Cardiac muscle cell (in vitro differentiated cells and primary cell): Measurements from ENCODE around the gene ZDHHC5. TPM values are rescaled to one million over a fixed set of nuclear protein-coding genes. Genes with fewer than 3 reads are reported as not detected.
"Not testable (repeated sequence)": the region's sequence is repeated elsewhere in the genome, so short reads cannot be mapped to it uniquely, and the experiment has no call there.

Source experiments
- DNase-seq, 2 donors: peaks; one replicate each; pipeline versions ENCODE4 v3.0.0 to v3.0.0-alpha.2; 2010 to 2017; ENCODE audit warnings: low read depth in 1 of 2, low spot score in 1 of 2
- H3K27ac ChIP-seq: fragments of 200-600 bp; sonication (generic); 2 replicates; pipeline ENCODE4 v1.5.1; 2016
- H3K27me3 ChIP-seq: fragments of 200-600 bp; sonication (generic); 2 replicates; pipeline ENCODE4 v1.6.0; 2016; ENCODE audit warnings: control low read depth
- H3K36me3 ChIP-seq: fragments of 200-600 bp; sonication (generic); 2 replicates; pipeline ENCODE4 v1.5.1; 2016; ENCODE audit warnings: control low read depth
- H3K4me1 ChIP-seq: fragments of 200-600 bp; sonication (generic); 2 replicates; pipeline ENCODE4 v1.8.1; 2017; ENCODE audit warnings: low read depth, mild to moderate bottlenecking, mixed run types
- H3K4me3 ChIP-seq: fragments of 200-600 bp; sonication (generic); 2 replicates; pipeline ENCODE4 v1.5.1; 2016; ENCODE audit warnings: mild to moderate bottlenecking
- H3K9me3 ChIP-seq: fragments of 200-600 bp; sonication (generic); 2 replicates; pipeline ENCODE4 v1.5.1; 2017; ENCODE audit warnings: low read depth, mild to moderate bottlenecking, control low read depth
- polyA plus RNA-seq: library from polyadenylated mRNA; unstranded; fragments of >200 nt; fragmentation: Nextera tagmentation; extraction: Ambion mirVana; gene quantifications from 2 replicates; pipeline ENCODE4 v1.2.1, GENCODE V29; 2016
- total RNA-seq: library from RNA; depleted of rRNA; stranded (reverse); fragments of >200 nt; gene quantifications from 2 replicates; pipeline ENCODE4 v1.2.3, GENCODE V29; 2016
- TF ChIP-seq, protein P1 (sequence below): IDR thresholded peaks from 2 replicates; pipeline ENCODE4 v1.5.1; 2012; ENCODE audit warnings: low read depth, mild to moderate bottlenecking, low read length

ZDHHC5 gene
- total and polyA plus RNA-seq, 2 experiments from 2014 or later: 24.9 to 30.9 TPM

DNA sequence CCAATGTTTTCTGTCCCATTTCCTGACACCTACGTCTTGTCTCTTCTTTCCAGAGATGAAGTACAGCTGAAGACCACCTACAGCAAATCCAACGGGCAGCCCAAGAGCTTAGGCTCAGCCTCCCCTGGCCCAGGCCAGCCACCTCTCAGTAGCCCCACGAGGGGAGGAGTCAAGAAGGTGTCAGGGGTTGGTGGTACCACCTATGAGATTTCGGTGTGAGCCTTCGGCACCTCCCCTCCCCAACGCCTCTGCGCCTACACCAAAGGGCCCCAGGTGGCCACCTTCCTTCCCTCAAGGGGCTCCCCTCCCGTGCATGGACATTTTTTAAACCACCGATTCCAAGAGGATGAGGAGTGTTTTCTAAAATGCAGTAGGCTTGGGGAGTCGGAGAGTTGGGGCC, 31.9 kb downstream of the ZDHHC5 start:
- Histone ChIP-seq H3K4me3 (no peak overlapping the region), H3K36me3 (peaks cover 56% of the 10 kb centered on the region), H3K4me1 (no peaks in the 10 kb centered on the region), H3K27me3 (no peaks in the 10 kb centered on the region), H3K27ac (no peak overlapping the region), H3K9me3 (no peaks in the 10 kb centered on the region)
- TF ChIP-seq, protein P1, sequence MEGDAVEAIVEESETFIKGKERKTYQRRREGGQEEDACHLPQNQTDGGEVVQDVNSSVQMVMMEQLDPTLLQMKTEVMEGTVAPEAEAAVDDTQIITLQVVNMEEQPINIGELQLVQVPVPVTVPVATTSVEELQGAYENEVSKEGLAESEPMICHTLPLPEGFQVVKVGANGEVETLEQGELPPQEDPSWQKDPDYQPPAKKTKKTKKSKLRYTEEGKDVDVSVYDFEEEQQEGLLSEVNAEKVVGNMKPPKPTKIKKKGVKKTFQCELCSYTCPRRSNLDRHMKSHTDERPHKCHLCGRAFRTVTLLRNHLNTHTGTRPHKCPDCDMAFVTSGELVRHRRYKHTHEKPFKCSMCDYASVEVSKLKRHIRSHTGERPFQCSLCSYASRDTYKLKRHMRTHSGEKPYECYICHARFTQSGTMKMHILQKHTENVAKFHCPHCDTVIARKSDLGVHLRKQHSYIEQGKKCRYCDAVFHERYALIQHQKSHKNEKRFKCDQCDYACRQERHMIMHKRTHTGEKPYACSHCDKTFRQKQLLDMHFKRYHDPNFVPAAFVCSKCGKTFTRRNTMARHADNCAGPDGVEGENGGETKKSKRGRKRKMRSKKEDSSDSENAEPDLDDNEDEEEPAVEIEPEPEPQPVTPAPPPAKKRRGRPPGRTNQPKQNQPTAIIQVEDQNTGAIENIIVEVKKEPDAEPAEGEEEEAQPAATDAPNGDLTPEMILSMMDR: no peak
- no peak for DNase-seq

DNA sequence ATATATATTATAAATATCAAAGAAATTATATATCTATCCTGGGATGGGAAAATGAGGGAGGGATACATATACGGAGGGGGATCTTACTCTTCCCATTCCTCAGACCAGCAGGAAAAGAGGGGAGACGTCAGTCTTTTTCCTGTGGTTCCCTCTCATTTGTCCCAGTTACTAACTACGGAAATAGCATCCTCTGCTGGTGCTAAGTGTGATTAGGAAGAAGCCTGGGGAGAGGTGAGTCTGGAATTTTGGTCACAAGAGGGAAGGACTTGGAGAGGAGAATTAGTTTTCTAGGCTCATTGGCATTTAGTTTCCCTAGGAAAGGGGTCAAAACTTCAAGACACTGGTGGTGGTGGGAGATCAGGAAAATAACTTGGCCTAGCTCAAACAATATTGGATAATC, 32.5 kb downstream of the ZDHHC5 start:
- Histone ChIP-seq H3K4me1 (no peaks in the 10 kb centered on the region), H3K9me3 (no peaks in the 10 kb centered on the region), H3K27me3 (no peaks in the 10 kb centered on the region), H3K36me3 (peaks cover 52% of the 10 kb centered on the region), H3K27ac (no peak overlapping the region), H3K4me3 (no peak overlapping the region)
- DNase-seq: no peak
- TF ChIP-seq, protein P1: no peak

DNA sequence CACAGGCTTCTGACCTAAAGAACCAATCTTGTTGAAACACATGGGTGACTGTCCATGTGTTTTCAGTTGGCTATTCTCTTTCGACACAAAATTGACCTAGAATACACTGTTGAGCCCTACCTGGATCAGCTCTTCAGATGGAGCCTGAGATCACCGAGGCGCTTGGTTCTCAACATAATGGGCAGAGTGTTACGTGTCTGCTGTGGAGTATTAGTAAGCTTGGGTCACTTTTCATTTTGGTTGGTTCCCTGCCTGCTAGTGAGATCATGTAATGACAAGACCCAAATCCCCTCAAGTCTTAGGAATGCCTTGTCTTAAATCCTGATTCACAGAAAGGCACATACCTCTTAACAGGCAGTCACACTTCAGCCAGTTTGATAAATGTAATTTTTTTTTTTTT, 35.4 kb downstream of the ZDHHC5 start:
- no peak for DNase-seq
- no peaks in the 10 kb centered on the region for H3K9me3 ChIP-seq
- peak overlapping the region; percentile 34 for H3K27ac ChIP-seq
- TF ChIP-seq, protein P1: no peak
- H3K4me3 ChIP-seq: no peak overlapping the region
- H3K36me3 ChIP-seq: peaks cover 36% of the 10 kb centered on the region
- H3K4me1 ChIP-seq: no peaks in the 10 kb centered on the region
- no peaks in the 10 kb centered on the region for H3K27me3 ChIP-seq

DNA sequence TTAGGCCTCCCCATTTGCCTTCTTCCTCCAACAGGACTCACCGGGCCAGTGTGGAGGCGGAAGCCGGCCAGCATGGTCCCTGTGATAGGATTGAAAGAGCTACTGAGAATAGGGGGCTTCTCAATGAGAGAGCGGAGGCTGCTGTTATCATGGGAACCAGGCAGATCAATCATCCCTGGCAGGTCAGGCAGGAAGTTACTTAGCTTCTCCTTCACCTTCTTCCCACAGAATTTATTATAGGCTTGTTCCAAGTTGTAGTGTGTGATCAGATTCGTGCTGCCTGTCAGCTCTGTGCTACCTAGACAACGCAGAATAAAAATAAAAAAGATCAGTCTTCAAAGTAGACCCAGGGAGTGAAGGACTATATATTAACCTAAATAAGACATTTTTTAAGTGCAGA, 37.0 kb downstream of the ZDHHC5 start:
- Histone ChIP-seq H3K4me3 (no peak overlapping the region), H3K4me1 (no peaks in the 10 kb centered on the region), H3K27ac (no peak overlapping the region), H3K36me3 (peaks cover 21% of the 10 kb centered on the region), H3K27me3 (no peaks in the 10 kb centered on the region), H3K9me3 (no peaks in the 10 kb centered on the region)
- TF ChIP-seq, protein P1: no peak
- DNase-seq: no peak

DNA sequence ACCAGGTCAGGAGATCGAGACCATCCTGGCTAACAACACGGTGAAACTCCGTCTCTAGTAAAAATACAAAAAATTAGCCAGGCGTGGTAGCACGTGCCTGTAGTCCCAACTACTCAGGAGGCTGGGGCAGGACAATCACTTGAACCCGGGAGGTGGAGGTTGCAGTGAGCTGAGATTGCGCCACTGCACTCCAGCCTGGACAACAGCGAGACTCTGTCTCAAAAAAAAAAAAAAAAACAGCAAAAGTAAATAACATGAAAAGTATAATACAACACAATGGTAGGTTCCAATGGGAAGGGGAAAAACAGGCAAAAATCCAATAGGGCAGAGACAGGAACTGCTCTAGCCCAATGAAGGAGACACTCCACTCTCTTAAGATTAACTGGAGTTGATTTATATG, 37.5 kb downstream of the ZDHHC5 start:
- H3K4me3 ChIP-seq, DNase-seq, H3K4me1 ChIP-seq, H3K9me3 ChIP-seq, H3K27me3 ChIP-seq: not testable (repeated sequence)
- Histone ChIP-seq H3K36me3 (peaks cover 19% of the 10 kb centered on the region), H3K27ac (peak overlapping the region; percentile 17)

DNA sequence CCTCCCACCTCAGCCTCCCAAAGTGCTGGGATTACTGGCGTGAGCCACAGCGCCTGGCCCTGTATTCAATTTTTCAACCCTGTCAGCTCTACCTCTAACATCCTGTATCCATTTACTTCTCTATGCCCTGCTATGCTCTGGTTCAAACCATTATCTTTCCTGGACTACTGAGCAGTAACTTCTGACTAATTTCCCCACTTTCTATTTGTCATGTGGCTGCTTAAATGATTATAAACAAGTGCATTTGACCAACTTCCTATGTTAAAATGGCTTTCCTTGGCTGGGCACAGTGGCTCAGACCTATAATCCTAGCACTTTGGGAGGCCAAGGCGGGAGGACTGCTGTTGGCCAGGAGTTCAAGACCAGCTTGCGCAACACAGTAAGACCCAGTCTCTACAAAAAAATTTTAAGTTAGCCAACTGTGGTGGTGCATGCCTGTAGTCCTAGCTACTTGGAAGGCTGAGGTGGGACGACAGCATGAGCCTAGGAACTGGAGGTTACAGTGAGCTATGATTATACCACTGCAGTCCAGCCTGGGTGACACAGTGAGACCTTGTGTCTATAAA, 42.0 kb downstream of the ZDHHC5 start:
- Histone ChIP-seq H3K4me1 (peaks cover 15% of the 10 kb centered on the region), H3K4me3 (no peak overlapping the region), H3K27ac (no peak overlapping the region), H3K36me3 (no peaks in the 10 kb centered on the region), H3K27me3 (no peaks in the 10 kb centered on the region), H3K9me3 (no peaks in the 10 kb centered on the region)
- TF ChIP-seq, protein P1: no peak
- no peak for DNase-seq
